ENCODE results near the gene RIPK3. TPM values are rescaled to one million over a fixed set of nuclear protein-coding genes. Genes with fewer than 3 reads are reported as not detected.

The RIPK3 gene
- total RNA-seq, 2 experiments from 2014 or later = 8.1 to 14.5 TPM

GRCh38 chr14:24315243-24315806 lies 24.5 kb downstream of the RIPK3 start:
- Histone ChIP-seq H2AFZ (ENCODE audit: low read length) (no peak overlapping the region), H3K9me2 (ENCODE audit: insufficient read depth, low read length) (no peaks in the 10 kb centered on the region), H3K4me2 (ENCODE audit: low read length) (no peak overlapping the region), H3K79me2 (ENCODE audit: insufficient read depth, low read depth, low read length) (no peaks in the 10 kb centered on the region), H3K27ac (ENCODE audit: low read depth, low read length, poor library complexity, severe bottlenecking) (no peak overlapping the region), H3K36me3 (ENCODE audit: insufficient read depth, low read length) (peaks cover 35% of the 10 kb centered on the region), H3K4me1 (ENCODE audit: insufficient read depth, low read length, poor library complexity, severe bottlenecking) (peaks cover 34% of the 10 kb centered on the region), H3K9me3 (ENCODE audit: low read length) (no peaks in the 10 kb centered on the region), H4K20me1 (ENCODE audit: insufficient read depth, low read length) (no peaks in the 10 kb centered on the region), H3K4me3 (ENCODE audit: low read depth, low read length, poor library complexity, severe bottlenecking) (no peak overlapping the region)
- DNase-seq (ENCODE audit: low spot score) = no peak
- no TSS peak for BruUV-seq (replicated peaks)
- POLR2A ChIA-PET = no interaction called here
- intact Hi-C loops (cut with micrococcal nuclease; ENCODE audit: unreplicated experiment) = no loop called here
- TF ChIP-seq CTCF (conservative IDR thresholded peaks at IDR 0.05; ENCODE audit: low read length) (no peak), EZH2phosphoT487 (IDR thresholded peaks at IDR 0.05; ENCODE audit: borderline replicate concordance, low read depth, low read length) (no peak)
- CTCF ChIA-PET (ENCODE audit: unreplicated experiment) = no interaction called here

- Histone ChIP-seq H3K4me3 (ENCODE audit: low read depth, low read length, poor library complexity, severe bottlenecking) (no peak overlapping the region), H3K79me2 (ENCODE audit: insufficient read depth, low read depth, low read length) (no peaks in the 10 kb centered on the region), H3K27ac (ENCODE audit: low read depth, low read length, poor library complexity, severe bottlenecking) (no peak overlapping the region), H2AFZ (ENCODE audit: low read length) (no peak overlapping the region), H3K9me3 (ENCODE audit: low read length) (no peaks in the 10 kb centered on the region), H4K20me1 (ENCODE audit: insufficient read depth, low read length) (no peaks in the 10 kb centered on the region), H3K4me2 (ENCODE audit: low read length) (no peak overlapping the region), H3K4me1 (ENCODE audit: insufficient read depth, low read length, poor library complexity, severe bottlenecking) (peaks cover 38% of the 10 kb centered on the region), H3K36me3 (ENCODE audit: insufficient read depth, low read length) (peaks cover 42% of the 10 kb centered on the region), H3K9me2 (ENCODE audit: insufficient read depth, low read length) (no peaks in the 10 kb centered on the region)
- ChIA-PET POLR2A (no interaction called here), CTCF (ENCODE audit: unreplicated experiment) (no interaction called here)
- intact Hi-C loops (cut with micrococcal nuclease; ENCODE audit: unreplicated experiment) = no loop called here
- DNase-seq (ENCODE audit: low spot score) = no peak
- TF ChIP-seq EZH2phosphoT487 (IDR thresholded peaks at IDR 0.05; ENCODE audit: borderline replicate concordance, low read depth, low read length) = no peak
- no peak for TF ChIP-seq CTCF (conservative IDR thresholded peaks at IDR 0.05; ENCODE audit: low read length)
- no TSS peak for BruUV-seq (replicated peaks)
Measured at GRCh38 chr14:24314377-24315193, 25.2 kb downstream of the RIPK3 start.

GRCh38 chr14:24313913-24314312 lies 25.9 kb downstream of the RIPK3 start:
- TF ChIP-seq EZH2phosphoT487 (IDR thresholded peaks at IDR 0.05; ENCODE audit: borderline replicate concordance, low read depth, low read length) (no peak), CTCF (conservative IDR thresholded peaks at IDR 0.05; ENCODE audit: low read length) (no peak)
- H3K36me3 ChIP-seq (ENCODE audit: insufficient read depth, low read length) = peaks cover 49% of the 10 kb centered on the region
- H4K20me1 ChIP-seq (ENCODE audit: insufficient read depth, low read length) = no peaks in the 10 kb centered on the region
- no peaks in the 10 kb centered on the region for H3K9me3 ChIP-seq (ENCODE audit: low read length)
- no peak overlapping the region for H3K4me2 ChIP-seq (ENCODE audit: low read length)
- no peaks in the 10 kb centered on the region for H3K79me2 ChIP-seq (ENCODE audit: insufficient read depth, low read depth, low read length)
- peaks cover 38% of the 10 kb centered on the region for H3K4me1 ChIP-seq (ENCODE audit: insufficient read depth, low read length, poor library complexity, severe bottlenecking)
- ChIA-PET CTCF (ENCODE audit: unreplicated experiment) (no interaction called here), POLR2A (no interaction called here)
- H2AFZ ChIP-seq (ENCODE audit: low read length) = no peak overlapping the region
- H3K9me2 ChIP-seq (ENCODE audit: insufficient read depth, low read length) = no peaks in the 10 kb centered on the region
- no peak overlapping the region for H3K4me3 ChIP-seq (ENCODE audit: low read depth, low read length, poor library complexity, severe bottlenecking)
- no peak overlapping the region for H3K27ac ChIP-seq (ENCODE audit: low read depth, low read length, poor library complexity, severe bottlenecking)
- no TSS peak for BruUV-seq (replicated peaks)
- intact Hi-C loops (cut with micrococcal nuclease; ENCODE audit: unreplicated experiment) = no loop called here
- DNase-seq (ENCODE audit: low spot score) = no peak
